GM21717 (cell line): ENCODE measurements around the gene GABRR2.
"Not testable (repeated sequence)": the region's sequence is repeated elsewhere in the genome, so short reads cannot be mapped to it uniquely, and the experiment has no call there.

Experiments used
- ATAC-seq: cut with Tn5 transposase; IDR thresholded peaks from one replicate; pipeline ENCODE4 v1.9.1; 2021; ENCODE audit warnings: mild to moderate bottlenecking, moderate library complexity; ENCODE audit not compliant: unreplicated experiment

Gene GABRR2

GRCh38 chr6:89295116-89295515 is 20.0 kb downstream of the GABRR2 start:
- not testable (repeated sequence) for ATAC-seq

GRCh38 chr6:89291256-89291819 is 23.8 kb downstream of the GABRR2 start:
- ATAC-seq: no peak

- no peak for ATAC-seq
Observed at GRCh38 chr6:89290401-89291155, 24.5 kb downstream of the GABRR2 start.

GRCh38 chr6:89289710-89290109 is 25.4 kb downstream of the GABRR2 start:
- ATAC-seq: no peak

- ATAC-seq: no peak
Observed at GRCh38 chr6:89287351-89288028, 27.6 kb downstream of the GABRR2 start.

- no peak for ATAC-seq
Observed at GRCh38 chr6:89286516-89286915, 28.6 kb downstream of the GABRR2 start.

- ATAC-seq: no peak
Observed at GRCh38 chr6:89284963-89285735, 29.9 kb downstream of the GABRR2 start.

GRCh38 chr6:89284081-89284480 is 31.0 kb downstream of the GABRR2 start:
- ATAC-seq: no peak

GRCh38 chr6:89282749-89283148 is 32.4 kb downstream of the GABRR2 start:
- no peak for ATAC-seq

- peak; percentile 97 for ATAC-seq
Observed at GRCh38 chr6:89281779-89282246, 33.3 kb downstream of the GABRR2 start.

GRCh38 chr6:89278956-89279355 is 36.1 kb downstream of the GABRR2 start:
- no peak for ATAC-seq

GRCh38 chr6:89275900-89276299 is 39.2 kb downstream of the GABRR2 start:
- no peak for ATAC-seq

- ATAC-seq: no peak
Observed at GRCh38 chr6:89273816-89274215, 41.3 kb downstream of the GABRR2 start.

GRCh38 chr6:89272596-89272995 is 42.5 kb downstream of the GABRR2 start:
- ATAC-seq: no peak

GRCh38 chr6:89270951-89271721 is 44.0 kb downstream of the GABRR2 start:
- peak; percentile 75 for ATAC-seq

- no peak for ATAC-seq
Observed at GRCh38 chr6:89269981-89270380, 45.1 kb downstream of the GABRR2 start.

- ATAC-seq: no peak
Observed at GRCh38 chr6:89269252-89269651, 45.8 kb downstream of the GABRR2 start.

- ATAC-seq: no peak
Observed at GRCh38 chr6:89268776-89269175, 46.3 kb downstream of the GABRR2 start.

GRCh38 chr6:89267918-89268317 is 47.2 kb downstream of the GABRR2 start:
- ATAC-seq: no peak

- no peak for ATAC-seq
Observed at GRCh38 chr6:89264296-89264695, 50.8 kb downstream of the GABRR2 start.
